ENCODE measurements around the gene PTPN1. TPM values are rescaled to one million over a fixed set of nuclear protein-coding genes. Genes with fewer than 3 reads are reported as not detected.
A peak's percentile ranks its signal among the peaks of the same experiment; 100 is the strongest.

Gene PTPN1
- polyA plus RNA-seq, 4 donors = 6.5 to 18.0 (median 12.6) TPM

- DNase-seq (peak in 1 of 2 donors; percentile 81), FAIRE-seq (no peak)
- H3K36me3 ChIP-seq (ENCODE audit: control insufficient read depth in 3 of 3, insufficient read depth in 2 of 3, low read depth in 1 of 3, low read length in 3 of 3) = no peaks in the 10 kb centered on the region
- H3K27ac ChIP-seq (ENCODE audit: low read depth in 1 of 3, low read length in 2 of 3) = no peak overlapping the region
- no peaks in the 10 kb centered on the region for H3K9me3 ChIP-seq (ENCODE audit: control insufficient read depth in 2 of 2, insufficient read depth in 1 of 2, low read depth in 1 of 2, low read length in 1 of 2)
- 28 to 58% (median 48%) methylated on average over 14 of the region's 14 CpGs for WGBS, 3 donors
- no peak overlapping the region for H3K4me3 ChIP-seq (ENCODE audit: low read depth in 1 of 3, low read length in 3 of 3)
- no peaks in the 10 kb centered on the region for H3K27me3 ChIP-seq (ENCODE audit: control insufficient read depth in 3 of 3, insufficient read depth in 3 of 3, low read length in 3 of 3)
- peaks cover 2 to 4% (median 4%) of the 10 kb centered on the region in 3 donors for H3K4me1 ChIP-seq (ENCODE audit: control insufficient read depth in 3 of 3, insufficient read depth in 2 of 3, low read depth in 1 of 3, low read length in 2 of 3)
Measured at GRCh38 chr20:50475681-50476292, 34.4 kb upstream of the PTPN1 start.

GRCh38 chr20:50477239-50477872 is 32.8 kb upstream of the PTPN1 start:
- Histone ChIP-seq H3K36me3 (ENCODE audit: control insufficient read depth in 3 of 3, insufficient read depth in 2 of 3, low read depth in 1 of 3, low read length in 3 of 3) (no peaks in the 10 kb centered on the region), H3K4me1 (ENCODE audit: control insufficient read depth in 3 of 3, insufficient read depth in 2 of 3, low read depth in 1 of 3, low read length in 2 of 3) (peaks cover 0 to 4% (median 2%) of the 10 kb centered on the region in 3 donors), H3K27ac (ENCODE audit: low read depth in 1 of 3, low read length in 2 of 3) (no peak overlapping the region), H3K4me3 (ENCODE audit: low read depth in 1 of 3, low read length in 3 of 3) (no peak overlapping the region), H3K9me3 (ENCODE audit: control insufficient read depth in 2 of 2, insufficient read depth in 1 of 2, low read depth in 1 of 2, low read length in 1 of 2) (no peaks in the 10 kb centered on the region), H3K27me3 (ENCODE audit: control insufficient read depth in 3 of 3, insufficient read depth in 3 of 3, low read length in 3 of 3) (no peaks in the 10 kb centered on the region)
- no peak for FAIRE-seq
- no peak for DNase-seq
- 82 to 93% (median 90%) methylated on average over 5 of the region's 5 CpGs for WGBS, 3 donors

- no peaks in the 10 kb centered on the region for H3K36me3 ChIP-seq (ENCODE audit: control insufficient read depth in 3 of 3, insufficient read depth in 2 of 3, low read depth in 1 of 3, low read length in 3 of 3)
- no peak overlapping the region for H3K4me3 ChIP-seq (ENCODE audit: low read depth in 1 of 3, low read length in 3 of 3)
- FAIRE-seq = no peak
- peak; percentile 75 to 81 for DNase-seq
- H3K27me3 ChIP-seq (ENCODE audit: control insufficient read depth in 3 of 3, insufficient read depth in 3 of 3, low read length in 3 of 3) = no peaks in the 10 kb centered on the region
- no peak overlapping the region for H3K27ac ChIP-seq (ENCODE audit: low read depth in 1 of 3, low read length in 2 of 3)
- H3K9me3 ChIP-seq (ENCODE audit: control insufficient read depth in 2 of 2, insufficient read depth in 1 of 2, low read depth in 1 of 2, low read length in 1 of 2) = no peaks in the 10 kb centered on the region
- H3K4me1 ChIP-seq (ENCODE audit: control insufficient read depth in 3 of 3, insufficient read depth in 2 of 3, low read depth in 1 of 3, low read length in 2 of 3) = peaks cover 0 to 4% (median 2%) of the 10 kb centered on the region in 3 donors
- 41 to 46% (median 43%) methylated on average over 22 of the region's 22 CpGs for WGBS, 3 donors
Measured at GRCh38 chr20:50478162-50478990, 31.8 kb upstream of the PTPN1 start.

GRCh38 chr20:50481741-50482140 is 28.4 kb upstream of the PTPN1 start:
- FAIRE-seq (no peak), DNase-seq (no peak)
- Histone ChIP-seq H3K27ac (ENCODE audit: low read depth in 1 of 3, low read length in 2 of 3) (no peak overlapping the region), H3K36me3 (ENCODE audit: control insufficient read depth in 3 of 3, insufficient read depth in 2 of 3, low read depth in 1 of 3, low read length in 3 of 3) (no peaks in the 10 kb centered on the region), H3K27me3 (ENCODE audit: control insufficient read depth in 3 of 3, insufficient read depth in 3 of 3, low read length in 3 of 3) (no peaks in the 10 kb centered on the region), H3K9me3 (ENCODE audit: control insufficient read depth in 2 of 2, insufficient read depth in 1 of 2, low read depth in 1 of 2, low read length in 1 of 2) (peaks cover 0 to 3% of the 10 kb centered on the region in 2 donors), H3K4me1 (ENCODE audit: control insufficient read depth in 3 of 3, insufficient read depth in 2 of 3, low read depth in 1 of 3, low read length in 2 of 3) (peaks cover 0 to 3% (median 2%) of the 10 kb centered on the region in 3 donors), H3K4me3 (ENCODE audit: low read depth in 1 of 3, low read length in 3 of 3) (no peak overlapping the region)
- 78 to 86% (median 81%) methylated on average over 3 of the region's 3 CpGs for WGBS, 3 donors

- H3K36me3 ChIP-seq (ENCODE audit: control insufficient read depth in 3 of 3, insufficient read depth in 2 of 3, low read depth in 1 of 3, low read length in 3 of 3) = no peaks in the 10 kb centered on the region
- no peak overlapping the region for H3K27ac ChIP-seq (ENCODE audit: low read depth in 1 of 3, low read length in 2 of 3)
- 87 to 94% (median 91%) methylated on average over 4 of the region's 4 CpGs for WGBS, 3 donors
- peaks cover 0 to 3% (median 2%) of the 10 kb centered on the region in 3 donors for H3K4me1 ChIP-seq (ENCODE audit: control insufficient read depth in 3 of 3, insufficient read depth in 2 of 3, low read depth in 1 of 3, low read length in 2 of 3)
- peaks cover 0 to 3% of the 10 kb centered on the region in 2 donors for H3K9me3 ChIP-seq (ENCODE audit: control insufficient read depth in 2 of 2, insufficient read depth in 1 of 2, low read depth in 1 of 2, low read length in 1 of 2)
- DNase-seq (no peak), FAIRE-seq (no peak)
- H3K4me3 ChIP-seq (ENCODE audit: low read depth in 1 of 3, low read length in 3 of 3) = no peak overlapping the region
- H3K27me3 ChIP-seq (ENCODE audit: control insufficient read depth in 3 of 3, insufficient read depth in 3 of 3, low read length in 3 of 3) = no peaks in the 10 kb centered on the region
Measured at GRCh38 chr20:50482396-50482981, 27.7 kb upstream of the PTPN1 start.

- no peaks in the 10 kb centered on the region for H3K27me3 ChIP-seq (ENCODE audit: control insufficient read depth in 3 of 3, insufficient read depth in 3 of 3, low read length in 3 of 3)
- no peak overlapping the region for H3K4me3 ChIP-seq (ENCODE audit: low read depth in 1 of 3, low read length in 3 of 3)
- H3K9me3 ChIP-seq (ENCODE audit: control insufficient read depth in 2 of 2, insufficient read depth in 1 of 2, low read depth in 1 of 2, low read length in 1 of 2) = peaks cover 0 to 3% of the 10 kb centered on the region in 2 donors
- DNase-seq (peak in 1 of 2 donors; percentile 21), FAIRE-seq (no peak)
- 48 to 62% (median 56%) methylated on average over 6 of the region's 6 CpGs for WGBS, 3 donors
- H3K36me3 ChIP-seq (ENCODE audit: control insufficient read depth in 3 of 3, insufficient read depth in 2 of 3, low read depth in 1 of 3, low read length in 3 of 3) = no peaks in the 10 kb centered on the region
- peaks cover 0 to 3% (median 0%) of the 10 kb centered on the region in 3 donors for H3K4me1 ChIP-seq (ENCODE audit: control insufficient read depth in 3 of 3, insufficient read depth in 2 of 3, low read depth in 1 of 3, low read length in 2 of 3)
- H3K27ac ChIP-seq (ENCODE audit: low read depth in 1 of 3, low read length in 2 of 3) = peak overlapping the region; percentile 13 to 62 (median 52)
Measured at GRCh38 chr20:50484271-50484976, 25.8 kb upstream of the PTPN1 start.

GRCh38 chr20:50487397-50487796 is 22.8 kb upstream of the PTPN1 start:
- H3K4me1 ChIP-seq (ENCODE audit: control insufficient read depth in 3 of 3, insufficient read depth in 2 of 3, low read depth in 1 of 3, low read length in 2 of 3) = peaks cover 0 to 3% (median 0%) of the 10 kb centered on the region in 3 donors
- DNase-seq (no peak), FAIRE-seq (no peak)
- no peaks in the 10 kb centered on the region for H3K27me3 ChIP-seq (ENCODE audit: control insufficient read depth in 3 of 3, insufficient read depth in 3 of 3, low read length in 3 of 3)
- no peaks in the 10 kb centered on the region for H3K36me3 ChIP-seq (ENCODE audit: control insufficient read depth in 3 of 3, insufficient read depth in 2 of 3, low read depth in 1 of 3, low read length in 3 of 3)
- 63 to 73% (median 65%) methylated on average over 4 of the region's 4 CpGs for WGBS, 3 donors
- no peak overlapping the region for H3K27ac ChIP-seq (ENCODE audit: low read depth in 1 of 3, low read length in 2 of 3)
- H3K4me3 ChIP-seq (ENCODE audit: low read depth in 1 of 3, low read length in 3 of 3) = no peak overlapping the region
- peaks cover 0 to 3% of the 10 kb centered on the region in 2 donors for H3K9me3 ChIP-seq (ENCODE audit: control insufficient read depth in 2 of 2, insufficient read depth in 1 of 2, low read depth in 1 of 2, low read length in 1 of 2)
